LoVo (cell line): ENCODE measurements around the gene NTM.
"Not testable (repeated sequence)": the region's sequence is repeated elsewhere in the genome, so short reads cannot be mapped to it uniquely, and the experiment has no call there.

ENCODE experiments used
- DNase-seq: peaks from one replicate; pipeline ENCODE4 v3.0.0-alpha.2; 2016; ENCODE audit warnings: low spot score

The NTM gene

GRCh38 chr11:131894615-131895544 lies 524.5 kb downstream of the NTM start:
- DNase-seq: no peak

GRCh38 chr11:131895865-131896264 lies 525.5 kb downstream of the NTM start:
- DNase-seq: no peak

DNA sequence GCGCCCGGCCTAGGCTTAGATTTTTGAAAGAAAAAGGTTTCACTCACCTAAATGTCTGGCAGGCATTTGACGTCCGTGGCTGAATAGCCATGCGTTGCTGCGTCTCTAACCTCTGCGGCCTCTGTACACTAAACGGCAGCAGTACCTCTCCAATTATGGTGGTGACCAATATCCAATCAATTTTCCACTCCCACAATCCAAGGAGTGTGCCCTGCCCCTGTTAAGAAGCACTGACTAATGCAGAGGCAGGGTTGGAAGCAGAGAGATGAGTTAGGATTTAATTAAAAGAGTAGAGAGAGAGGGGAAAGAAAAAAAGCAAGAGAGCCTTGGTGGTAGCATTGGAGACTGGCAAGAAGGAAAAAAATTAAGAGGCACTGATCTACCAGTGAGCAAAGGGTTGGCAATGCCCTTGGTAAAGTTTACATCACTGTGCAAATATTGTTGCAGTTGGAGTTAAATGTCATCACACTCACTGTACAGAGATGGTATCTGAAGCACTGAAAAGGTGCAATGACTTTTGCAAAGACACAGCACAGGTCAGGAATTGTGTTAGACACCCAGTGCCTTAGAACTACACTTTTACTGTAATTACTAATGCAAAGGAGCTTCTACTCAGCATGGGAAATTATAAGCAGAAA lies 526.7 kb downstream of the NTM start:
- DNase-seq: no peak

GRCh38 chr11:131897956-131898355 lies 527.5 kb downstream of the NTM start:
- no peak for DNase-seq

- no peak for DNase-seq
Measured at GRCh38 chr11:131898949-131899348, 528.5 kb downstream of the NTM start.

GRCh38 chr11:131899950-131900580 lies 529.6 kb downstream of the NTM start:
- no peak for DNase-seq

- no peak for DNase-seq
Measured at GRCh38 chr11:131902421-131902820, 532.0 kb downstream of the NTM start.

- DNase-seq: no peak
Measured at GRCh38 chr11:131903074-131903473, 532.7 kb downstream of the NTM start.

- no peak for DNase-seq
Measured at GRCh38 chr11:131904756-131905155, 534.3 kb downstream of the NTM start.

DNA sequence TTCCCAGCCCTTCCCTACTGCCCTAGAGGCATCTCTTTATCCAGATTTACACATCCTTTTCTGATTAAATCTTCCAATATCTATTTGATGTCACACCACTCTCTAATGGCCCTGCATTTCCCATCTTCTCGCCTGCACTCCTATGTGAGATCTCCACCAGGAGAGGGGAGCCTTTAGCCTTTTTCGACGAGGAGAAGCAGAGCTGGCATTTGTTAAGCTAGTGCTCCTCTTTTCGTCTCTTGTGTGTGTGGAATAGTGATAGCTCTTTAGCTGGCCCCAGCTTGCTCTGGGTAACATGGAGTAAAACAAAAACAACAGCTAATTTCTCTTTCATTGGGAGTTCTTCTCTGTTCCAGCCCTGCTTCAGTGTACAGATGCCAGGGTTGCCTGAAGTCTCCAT lies 536.5 kb downstream of the NTM start:
- no peak for DNase-seq

DNA sequence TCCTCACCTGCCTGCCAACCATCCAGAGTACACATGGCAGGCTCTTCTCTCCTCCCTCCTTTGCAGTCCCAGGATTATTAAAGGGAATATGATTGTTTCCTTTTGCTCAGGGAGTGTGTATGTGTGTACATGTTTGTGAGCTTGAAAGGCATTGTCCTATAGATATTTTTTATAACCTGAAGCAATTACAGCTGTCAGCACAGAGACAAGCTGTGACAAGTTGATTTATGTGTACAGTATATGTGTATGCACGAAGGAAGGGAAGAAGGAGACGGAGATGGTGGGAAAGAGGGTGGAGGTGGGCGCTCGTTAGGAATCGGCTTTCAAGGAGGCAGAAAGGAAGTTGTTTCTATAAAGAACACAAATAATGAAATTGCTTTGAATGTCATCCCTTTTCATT lies 537.0 kb downstream of the NTM start:
- no peak for DNase-seq

GRCh38 chr11:131908316-131908715 lies 537.9 kb downstream of the NTM start:
- no peak for DNase-seq

DNA sequence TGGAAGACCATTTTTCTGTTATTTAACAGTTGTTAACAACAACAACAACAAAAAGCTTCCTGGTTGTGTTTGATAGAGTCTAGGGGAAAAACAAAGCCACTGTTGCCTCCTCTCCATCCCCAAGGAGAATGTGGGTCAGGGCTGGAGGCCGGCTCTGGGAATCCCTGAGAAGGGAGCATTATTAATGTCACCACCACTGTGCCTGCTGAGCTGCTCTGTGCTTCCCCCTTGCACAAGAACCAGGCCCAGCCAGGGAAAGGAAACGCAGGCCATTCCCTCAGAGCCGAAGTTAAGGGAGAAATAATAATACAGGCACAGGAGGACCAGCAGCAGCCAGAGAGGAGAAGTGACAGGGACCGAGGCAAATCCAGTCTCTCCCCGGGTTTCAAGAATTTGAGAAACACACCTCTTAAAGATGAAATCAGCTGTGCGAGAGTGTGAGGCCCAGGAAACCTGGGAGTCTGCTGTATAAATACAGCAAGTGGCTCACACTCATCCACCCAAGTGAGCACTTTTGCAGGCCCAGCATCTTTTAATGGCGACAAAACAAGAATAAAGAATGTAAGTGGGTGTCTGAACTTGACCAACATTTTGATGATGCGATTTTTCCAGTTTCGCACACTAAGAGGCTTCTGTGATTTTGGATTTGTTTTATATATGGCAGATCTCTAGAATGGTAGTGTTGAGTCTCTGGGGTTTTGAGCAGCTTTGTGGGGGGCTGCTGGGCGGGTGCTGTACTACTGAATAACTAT lies 539.2 kb downstream of the NTM start:
- no peak for DNase-seq

DNA sequence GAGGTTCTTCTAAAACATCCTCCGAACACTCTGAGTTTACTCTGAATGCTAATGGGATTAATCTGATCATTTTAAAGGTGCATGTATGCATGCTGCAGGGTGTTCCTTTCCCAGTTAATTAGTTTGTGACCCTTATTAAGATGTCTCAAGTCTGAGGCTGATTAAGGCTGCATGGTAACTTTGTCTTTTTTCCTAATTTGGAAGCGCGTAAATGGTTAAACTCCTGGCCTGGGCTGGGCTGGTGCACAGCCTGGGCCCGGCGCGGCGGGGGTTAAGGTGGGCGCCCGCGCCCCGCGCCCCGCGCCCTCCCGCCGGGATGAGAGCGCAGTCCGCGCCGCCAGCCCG lies 539.7 kb downstream of the NTM start:
- no peak for DNase-seq

DNA sequence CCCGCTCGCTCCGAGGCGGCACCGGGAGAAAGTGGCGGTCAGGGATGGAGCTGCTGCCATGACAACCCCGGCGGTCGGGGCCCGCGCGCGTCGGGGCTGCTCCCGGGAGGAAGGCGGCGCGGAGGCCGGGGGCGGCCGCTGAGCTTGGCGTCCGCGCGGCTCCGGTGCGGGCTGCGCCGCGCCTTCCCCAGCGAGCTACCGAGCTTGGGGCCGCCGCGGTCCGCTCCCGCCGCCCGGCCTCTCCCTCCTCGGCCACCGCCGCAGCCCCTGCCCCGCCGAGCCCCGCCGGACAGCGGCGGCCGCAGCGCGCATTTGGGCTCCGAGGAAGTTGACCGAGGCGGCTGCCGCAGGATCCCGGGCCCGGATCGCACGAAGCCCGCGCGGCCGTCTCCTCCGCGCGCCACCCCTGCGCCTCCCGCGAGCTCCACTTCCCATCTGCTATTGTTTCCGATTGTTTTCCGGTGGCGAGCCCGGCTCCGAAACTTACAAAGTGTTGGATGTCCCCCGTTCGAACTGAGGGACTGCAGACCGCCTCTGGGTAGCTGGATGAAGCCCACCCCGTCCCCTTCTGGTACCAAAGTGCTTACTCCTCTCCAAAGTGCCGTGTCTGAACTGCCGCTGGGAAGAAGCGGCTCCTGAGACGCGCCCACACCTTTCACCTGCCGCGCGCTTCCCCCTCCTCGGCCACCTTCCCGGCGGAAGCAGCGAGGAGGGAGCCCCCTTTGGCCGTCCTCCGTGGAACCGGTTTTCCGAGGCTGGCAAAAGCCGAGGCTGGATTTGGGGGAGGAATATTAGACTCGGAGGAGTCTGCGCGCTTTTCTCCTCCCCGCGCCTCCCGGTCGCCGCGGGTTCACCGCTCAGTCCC lies 540.3 kb downstream of the NTM start:
- no peak for DNase-seq

DNA sequence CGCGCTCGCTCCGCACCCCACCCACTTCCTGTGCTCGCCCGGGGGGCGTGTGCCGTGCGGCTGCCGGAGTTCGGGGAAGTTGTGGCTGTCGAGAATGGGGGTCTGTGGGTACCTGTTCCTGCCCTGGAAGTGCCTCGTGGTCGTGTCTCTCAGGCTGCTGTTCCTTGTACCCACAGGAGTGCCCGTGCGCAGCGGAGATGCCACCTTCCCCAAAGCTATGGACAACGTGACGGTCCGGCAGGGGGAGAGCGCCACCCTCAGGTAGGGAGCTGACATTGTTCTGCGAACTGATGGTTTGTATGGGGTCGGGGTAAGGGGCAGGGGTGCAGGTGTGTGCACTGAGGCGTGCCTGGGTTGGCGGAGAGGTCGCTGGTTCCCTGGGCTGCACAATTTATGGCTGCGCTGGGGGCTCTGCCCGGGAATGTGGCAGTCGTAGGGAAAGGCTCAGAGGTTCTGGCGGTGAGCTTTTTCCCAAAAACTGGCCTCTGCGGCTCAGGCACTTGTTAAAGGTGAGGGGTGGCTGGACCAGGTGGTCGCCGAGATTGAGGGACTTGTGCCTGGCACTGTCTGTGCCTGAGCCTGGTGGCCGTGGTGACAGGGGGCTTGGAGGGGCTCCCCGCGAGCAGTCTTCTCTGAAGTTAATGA lies 541.1 kb downstream of the NTM start:
- not testable (repeated sequence) for DNase-seq

- DNase-seq: no peak
Measured at GRCh38 chr11:131912134-131912533, 541.7 kb downstream of the NTM start.

GRCh38 chr11:131913267-131913666 lies 542.9 kb downstream of the NTM start:
- no peak for DNase-seq

DNA sequence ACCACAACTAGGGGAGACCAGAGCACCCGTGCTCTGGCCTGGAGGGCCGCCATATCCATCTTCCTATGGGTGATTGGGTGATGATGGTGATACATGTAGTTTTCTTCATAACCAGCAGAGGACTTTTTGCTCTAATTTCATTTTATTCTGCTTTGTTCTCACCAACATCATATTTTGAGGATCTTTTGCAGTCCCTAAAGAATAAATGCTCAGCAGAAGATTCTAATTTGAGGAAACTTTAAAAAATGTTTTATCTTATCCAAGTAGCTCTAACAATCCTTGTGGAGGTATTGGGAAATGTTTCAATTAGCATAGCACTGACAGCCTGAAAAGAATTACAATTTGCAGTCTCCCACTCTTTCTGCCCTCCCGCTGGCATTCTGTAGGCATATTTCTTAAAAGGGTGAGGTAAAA lies 544.0 kb downstream of the NTM start:
- DNase-seq: no peak

- DNase-seq: no peak
Measured at GRCh38 chr11:131916638-131917037, 546.2 kb downstream of the NTM start.
